ENCODE measurements around the gene NCK1.

- TF ChIP-seq POLR2A (IDR thresholded peaks at IDR 0.05; ENCODE audit: low read length) (no peak), GATA1 (IDR thresholded peaks at IDR 0.05; ENCODE audit: low read depth, low read length) (no peak)
Observed at GRCh38 chr3:136905549-136905948, 43.5 kb downstream of the NCK1 start.

All from erythroblast (primary cell).